ENCODE data around the gene TYROBP.
"Not testable (repeated sequence)": the region's sequence is repeated elsewhere in the genome, so short reads cannot be mapped to it uniquely, and the experiment has no call there.

Gene TYROBP

DNA sequence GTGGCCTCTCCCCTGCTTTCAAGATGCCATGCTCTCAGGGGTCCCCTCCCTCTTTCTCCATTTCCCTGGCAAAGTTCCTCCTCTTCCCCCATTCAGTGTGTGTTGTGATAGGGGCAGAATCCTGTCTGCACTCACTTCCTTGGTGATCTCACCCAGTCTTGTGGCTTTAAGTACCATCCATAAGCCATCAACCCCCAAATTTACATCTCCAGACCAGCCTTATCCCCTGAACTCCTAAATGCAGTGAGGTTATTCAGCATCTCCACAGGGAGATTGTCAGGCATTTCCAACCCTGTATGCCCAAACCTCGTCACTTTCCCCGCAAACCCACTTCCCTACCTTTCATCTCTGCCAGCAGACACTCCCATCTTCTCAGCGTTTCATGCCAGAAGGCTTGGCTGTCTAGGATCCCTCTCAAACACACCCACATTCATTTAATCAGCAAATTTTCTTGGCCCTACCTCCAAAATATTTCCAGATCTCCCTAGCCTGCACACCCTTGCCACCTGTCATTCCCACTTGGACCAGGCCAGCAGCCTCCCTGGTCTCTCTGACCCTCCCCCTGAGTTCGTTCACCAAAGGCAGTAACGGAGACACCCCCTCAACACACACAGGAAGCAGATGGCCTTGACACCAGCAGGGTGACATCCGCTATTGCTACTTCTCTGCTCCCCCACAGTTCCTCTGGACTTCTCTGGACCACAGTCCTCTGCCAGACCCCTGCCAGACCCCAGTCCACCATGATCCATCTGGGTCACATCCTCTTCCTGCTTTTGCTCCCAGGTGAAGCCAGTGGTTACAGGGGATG is 6.0 kb downstream of the TYROBP start, which contains the start of gene HCST:
Gene HCST (plus strand): TSS at position 676 of the 808 bp plus-strand sequence. CDS start 65 bp downstream, at position 741.
- DNase-seq (ENCODE audit: low read depth in 2 of 3, low spot score in 1 of 3) = no peak

DNA sequence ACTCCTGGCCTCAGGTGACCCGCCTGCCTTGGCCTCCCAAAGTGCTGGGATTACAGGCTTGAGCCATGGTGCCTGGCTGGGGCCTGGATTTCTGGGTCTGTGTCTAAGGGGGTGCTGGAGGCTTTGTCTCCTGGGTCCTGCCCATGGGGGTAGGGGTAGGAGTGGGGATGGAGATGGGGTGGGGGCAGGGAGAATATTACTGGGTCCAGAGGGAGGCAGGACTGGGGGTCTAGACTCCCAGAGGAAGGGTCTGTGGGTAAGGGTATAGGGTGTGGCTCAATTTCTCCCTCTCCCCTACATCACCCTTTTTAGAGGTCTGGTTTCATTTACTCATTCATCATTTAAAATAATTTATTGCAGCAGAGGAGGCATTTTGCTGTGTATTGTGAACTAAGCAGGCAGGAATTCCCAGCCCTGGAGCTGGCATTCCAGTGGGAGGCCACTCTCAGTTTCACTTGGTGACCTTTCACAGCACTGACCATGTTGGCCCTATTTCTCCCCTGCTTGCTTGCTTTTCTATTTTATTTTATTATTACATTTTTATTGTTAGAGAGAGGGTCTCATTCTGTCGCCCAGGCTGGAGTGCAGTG is 6.9 kb downstream of the TYROBP start:
- DNase-seq (ENCODE audit: low read depth in 2 of 3, low spot score in 1 of 3) = no peak

GRCh38 chr19:35899547-35900214 is 8.4 kb downstream of the TYROBP start:
- peak; percentile 75 to 84 (median 79) for DNase-seq (ENCODE audit: low read depth in 2 of 3, low spot score in 1 of 3)

- no peak for DNase-seq (ENCODE audit: low read depth in 2 of 3, low spot score in 1 of 3)
Observed at GRCh38 chr19:35898499-35898809, 9.6 kb downstream of the TYROBP start.

- no peak for DNase-seq (ENCODE audit: low read depth in 2 of 3, low spot score in 1 of 3)
Observed at GRCh38 chr19:35897706-35898451, 10.2 kb downstream of the TYROBP start.

- DNase-seq (ENCODE audit: low read depth in 2 of 3, low spot score in 1 of 3) = no peak
Observed at GRCh38 chr19:35896643-35897040, 11.5 kb downstream of the TYROBP start.

DNA sequence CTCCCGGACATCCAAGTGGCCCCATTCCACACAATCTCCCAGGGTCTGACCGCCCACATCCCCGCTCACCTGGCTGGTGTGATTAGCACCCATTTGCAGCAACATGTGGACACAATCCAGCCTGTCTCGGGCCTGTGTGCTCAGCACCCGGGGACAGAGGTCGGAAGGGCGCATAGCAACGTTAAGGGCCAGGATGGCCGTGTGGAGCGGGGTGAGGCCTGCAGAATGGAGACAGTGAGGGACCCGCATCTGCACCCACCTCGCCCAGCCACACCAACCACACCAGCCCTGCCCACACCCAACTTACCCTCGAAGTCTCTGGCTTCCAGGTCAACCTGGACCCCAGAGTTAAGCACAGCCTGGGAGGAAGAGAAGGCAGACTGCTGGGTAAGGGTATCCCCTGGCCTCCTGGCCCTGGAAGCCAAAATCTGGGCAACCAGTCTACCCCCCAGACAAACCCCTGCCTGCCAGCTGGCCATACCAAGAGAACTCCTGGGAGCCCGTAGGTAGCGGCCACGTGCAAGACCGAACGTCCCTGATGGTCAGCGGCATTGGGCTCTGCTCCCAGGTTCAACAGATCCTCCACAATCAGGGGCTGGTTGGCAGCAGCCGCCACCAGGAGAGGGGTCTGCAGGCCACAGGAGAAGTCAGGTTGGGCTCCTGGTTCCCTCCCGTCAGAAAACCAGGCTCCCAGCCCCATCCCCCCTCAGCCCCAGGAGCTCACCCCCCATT is 12.0 kb downstream of the TYROBP start:
- no peak for DNase-seq (ENCODE audit: low read depth in 2 of 3, low spot score in 1 of 3)

- DNase-seq (ENCODE audit: low read depth in 2 of 3, low spot score in 1 of 3) = no peak
Observed at GRCh38 chr19:35894342-35894741, 13.8 kb downstream of the TYROBP start.

DNA sequence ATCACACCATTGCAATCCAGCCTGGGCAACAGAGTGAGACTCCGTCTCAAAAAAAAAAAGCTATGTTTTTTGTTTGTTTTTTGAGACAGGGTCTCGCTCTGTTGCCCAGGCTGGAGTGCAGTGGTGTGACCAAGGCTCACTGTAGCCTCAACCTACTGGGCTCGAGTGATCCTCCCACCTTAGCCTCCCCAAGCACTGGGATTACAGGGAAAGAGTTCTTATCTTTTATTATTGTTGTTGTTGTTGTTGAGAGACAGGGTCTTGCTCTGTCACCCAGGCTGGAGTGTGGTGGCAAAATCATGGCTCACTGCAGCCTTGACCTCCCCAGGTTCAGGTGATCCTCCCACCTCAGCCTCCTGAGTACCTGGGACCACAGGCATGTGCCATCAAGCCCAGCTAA is 16.3 kb downstream of the TYROBP start:
- DNase-seq (ENCODE audit: low read depth in 2 of 3, low spot score in 1 of 3) = not testable (repeated sequence)

GRCh38 chr19:35890113-35890650 is 17.9 kb downstream of the TYROBP start:
- DNase-seq (ENCODE audit: low read depth in 2 of 3, low spot score in 1 of 3) = no peak

- DNase-seq (ENCODE audit: low read depth in 2 of 3, low spot score in 1 of 3) = no peak
Observed at GRCh38 chr19:35889370-35890112, 18.6 kb downstream of the TYROBP start.

DNA sequence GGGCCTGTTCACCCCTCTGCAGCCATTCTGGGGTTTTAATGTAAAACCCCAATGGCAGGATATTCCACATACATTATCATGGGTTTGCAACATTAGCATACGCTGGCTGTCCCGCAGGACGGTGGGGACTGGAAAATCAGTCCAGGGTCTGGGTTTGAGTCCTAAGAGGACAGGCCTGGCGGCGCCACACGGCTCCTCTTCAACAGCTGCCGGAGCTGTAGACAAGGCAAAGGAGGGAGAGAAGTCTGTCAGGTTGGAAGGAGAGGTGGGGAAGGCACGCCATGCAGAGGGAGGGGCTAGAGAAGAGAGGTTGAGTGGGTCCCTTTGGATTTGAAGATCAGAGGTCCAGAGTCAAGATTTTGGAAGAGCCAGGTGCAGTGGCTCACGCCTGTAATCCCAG is 19.7 kb downstream of the TYROBP start:
- DNase-seq (ENCODE audit: low read depth in 2 of 3, low spot score in 1 of 3) = no peak

GRCh38 chr19:35887197-35887596 is 20.9 kb downstream of the TYROBP start:
- DNase-seq (ENCODE audit: low read depth in 2 of 3, low spot score in 1 of 3) = no peak

GRCh38 chr19:35885904-35886303 is 22.2 kb downstream of the TYROBP start:
- no peak for DNase-seq (ENCODE audit: low read depth in 2 of 3, low spot score in 1 of 3)

GRCh38 chr19:35885225-35885738 is 22.8 kb downstream of the TYROBP start:
- no peak for DNase-seq (ENCODE audit: low read depth in 2 of 3, low spot score in 1 of 3)

DNA sequence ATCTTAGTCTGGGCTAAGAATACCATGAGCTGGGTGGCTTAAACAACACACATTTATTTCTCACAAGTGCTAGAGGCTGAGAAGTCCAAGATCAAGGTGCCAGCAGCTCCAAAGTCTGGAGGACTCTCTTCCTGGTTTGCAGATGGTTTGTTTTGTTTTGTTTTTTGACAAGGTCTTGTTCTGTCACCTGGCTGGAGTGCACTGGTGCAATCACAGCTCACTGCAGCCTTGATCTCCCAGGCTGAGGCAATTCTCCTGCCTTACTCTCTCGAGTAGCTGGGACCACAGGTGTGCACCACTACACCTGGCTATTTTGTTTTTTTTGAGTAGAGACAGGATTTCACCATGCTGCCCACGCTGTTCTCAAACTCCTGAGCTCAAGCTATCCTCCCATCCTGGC is 24.2 kb downstream of the TYROBP start:
- no peak for DNase-seq (ENCODE audit: low read depth in 2 of 3, low spot score in 1 of 3)

- DNase-seq (ENCODE audit: low read depth in 2 of 3, low spot score in 1 of 3) = peak in 1 of 3 donors; percentile 62
Observed at GRCh38 chr19:35882114-35882832, 25.8 kb downstream of the TYROBP start.

DNA sequence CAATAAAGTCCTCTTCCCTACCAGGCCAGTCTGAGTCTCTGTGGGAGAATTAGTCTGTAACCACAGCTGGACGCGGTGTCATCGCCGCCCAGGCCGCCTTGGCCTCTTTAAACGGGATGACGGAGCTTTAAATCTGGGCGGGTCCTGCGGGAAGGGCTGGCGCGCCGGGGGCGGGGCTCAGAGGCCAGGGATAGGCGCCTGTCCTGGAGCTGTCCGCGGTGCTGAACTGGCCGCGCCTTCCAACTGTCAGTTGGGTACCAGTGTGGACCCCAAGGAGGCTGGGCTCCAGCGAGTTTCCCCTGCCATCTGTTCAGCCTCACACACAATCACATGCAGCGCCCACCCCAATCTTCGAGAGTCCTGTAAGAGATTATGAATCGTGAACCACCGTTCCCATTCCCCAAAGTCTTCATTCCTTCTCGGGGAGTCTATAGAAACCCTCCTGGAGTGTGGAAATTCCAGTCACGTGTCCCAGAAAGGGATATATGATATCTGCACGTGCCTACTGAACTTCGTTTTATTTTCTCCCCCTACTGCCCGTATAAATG is 28.3 kb downstream of the TYROBP start:
- peak; percentile 72 to 87 (median 82) for DNase-seq (ENCODE audit: low read depth in 2 of 3, low spot score in 1 of 3)

DNA sequence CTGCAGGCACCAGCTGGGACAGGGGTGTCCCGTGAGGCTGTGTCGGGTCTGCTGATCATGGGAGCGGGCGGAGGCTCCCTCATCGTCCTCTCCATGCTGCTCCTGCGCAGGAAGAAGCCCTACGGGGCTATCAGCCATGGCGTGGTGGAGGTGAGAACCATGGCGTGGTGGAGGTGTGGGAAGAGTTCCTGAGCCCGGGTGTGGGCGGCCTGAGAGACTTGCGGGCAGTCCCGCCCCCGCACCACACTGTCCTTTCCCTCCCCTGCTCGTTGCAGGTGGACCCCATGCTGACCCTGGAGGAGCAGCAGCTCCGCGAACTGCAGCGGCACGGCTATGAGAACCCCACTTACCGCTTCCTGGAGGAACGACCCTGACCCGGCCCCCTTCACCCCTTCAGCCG is 29.0 kb downstream of the TYROBP start:
- DNase-seq (ENCODE audit: low read depth in 2 of 3, low spot score in 1 of 3) = no peak

All from stimulated activated CD4-positive, alpha-beta T cell treated with anti-CD3 and anti-CD28 coated beads, Interleukin-12 subunit alpha, Interleukin-12 subunit beta, amount 100 ng/mL, for 48 hours (primary cell).